GM12878 (cell line): Measurements from ENCODE around the gene PPP1R12B. TPM values are rescaled to one million over a fixed set of nuclear protein-coding genes. Genes with fewer than 3 reads are reported as not detected.

Experiments
- ATAC-seq: fragments of 200-7000 bp; cut with Tn5 transposase; 3 replicates; pipeline ENCODE4 v1.9.1; 2020; ENCODE audit warnings: mild to moderate bottlenecking, moderate library complexity
- BruUV-seq: library from RNA; stranded (reverse); fragments of 400-500 nt; replicated peaks from 2 replicates; lab custom pipeline; 2021; lab: Mats Ljungman, UMichigan
- CTCF ChIA-PET: fragments of 300-600 bp; sonication (Branson Sonifier 250); formaldehyde crosslinking; extraction: SDS; loops from one replicate; lab custom pipeline; 2021; ENCODE audit warnings: inconsistent platforms; lab: Yijun Ruan, JAX
- POLR2A ChIA-PET: fragments of 350-600 bp; formaldehyde crosslinking; extraction: SDS; loops from one replicate; lab custom pipeline; 2021; ENCODE audit warnings: inconsistent platforms; lab: Charles Lee
- RAD21 ChIA-PET: fragments of 300-600 bp; sonication (Branson Sonifier 250); formaldehyde crosslinking; loops from one replicate; lab custom pipeline; 2023; ENCODE audit warnings: antibody characterized with exemption; ENCODE audit not compliant: unreplicated experiment; lab: Charles Lee
- SMC1A ChIA-PET: fragments of 300-600 bp; sonication (Branson Sonifier 250); formaldehyde crosslinking; loops from one replicate; lab custom pipeline; 2023; ENCODE audit not compliant: unreplicated experiment, uncharacterized antibody; lab: Charles Lee
- DNase-seq: peaks from one replicate; pipeline ENCODE4 v3.0.0-alpha.2; 2011; ENCODE audit warnings: low read depth, low spot score
- FAIRE-seq: peaks from 3 replicates; lab custom pipeline; 2011; peaks lifted over from hg19 to GRCh38; lab: Jason Lieb, UNC
- H2AFZ ChIP-seq: 2 replicates; pipeline ENCODE4 v1.6.0; 2011; ENCODE audit warnings: low read depth, low read length, control low read depth; ENCODE audit not compliant: control insufficient read depth
- H3K27ac ChIP-seq: 2 replicates; pipeline ENCODE4 v1.5.1; 2011; ENCODE audit warnings: control low read depth; ENCODE audit not compliant: control insufficient read depth, insufficient read depth
- H3K27me3 ChIP-seq, 2 experiments: replicated peaks in 1 of 2; 2 replicates each; pipeline versions ENCODE4 v1.6.0 to v1.6.1; 2011; ENCODE audit warnings: low read length in 1 of 2; ENCODE audit not compliant: control insufficient read depth in 2 of 2, insufficient read depth in 2 of 2
- H3K36me3 ChIP-seq, 2 experiments: 2 replicates each; pipeline ENCODE4 v1.5.1; 2011; ENCODE audit warnings: low read length in 1 of 2; ENCODE audit not compliant: control insufficient read depth in 2 of 2, insufficient read depth in 2 of 2
- H3K4me1 ChIP-seq: 2 replicates; pipeline ENCODE4 v1.6.1; 2011; ENCODE audit warnings: mild to moderate bottlenecking, low read length, moderate library complexity, mixed read lengths; ENCODE audit not compliant: control insufficient read depth, insufficient read depth
- H3K4me2 ChIP-seq: 2 replicates; pipeline ENCODE4 v1.6.0; 2011; ENCODE audit warnings: control low read depth; ENCODE audit not compliant: control insufficient read depth, insufficient read depth
- H3K4me3 ChIP-seq: fragments of 200-600 bp; sonication (generic); 2 replicates; pipeline ENCODE4 v1.5.1; 2016
- H3K79me2 ChIP-seq: 2 replicates; pipeline ENCODE4 v1.6.0; 2011; ENCODE audit warnings: low read length; ENCODE audit not compliant: control insufficient read depth, insufficient read depth
- H3K9ac ChIP-seq: 2 replicates; pipeline ENCODE4 v1.8.0; 2011; ENCODE audit warnings: low read length, control low read depth, mixed read lengths; ENCODE audit not compliant: control insufficient read depth, insufficient read depth
- H3K9me3 ChIP-seq: replicated peaks from 3 replicates; pipeline ENCODE4 v1.5.1; 2011; ENCODE audit warnings: mild to moderate bottlenecking, low read length; ENCODE audit not compliant: control insufficient read depth, insufficient read depth
- H4K20me1 ChIP-seq: 2 replicates; pipeline ENCODE4 v1.6.0; 2011; ENCODE audit not compliant: control insufficient read depth, insufficient read depth
- ATF7 ChIP-seq: fragments of 450-650 bp; IDR thresholded peaks from 2 replicates; pipeline ENCODE4 v1.6.1; 2016; ENCODE audit warnings: low read depth, mild to moderate bottlenecking
- BACH1 ChIP-seq: fragments of 450-650 bp; IDR thresholded peaks from 2 replicates; pipeline ENCODE4 v1.6.1; 2017; ENCODE audit warnings: mild to moderate bottlenecking, borderline replicate concordance
- ESRRA ChIP-seq: IDR thresholded peaks from 2 replicates; pipeline ENCODE4 v1.6.1; 2012; ENCODE audit warnings: mild to moderate bottlenecking, low read length, improper control_type of control experiment
- EZH2 ChIP-seq: IDR thresholded peaks from 2 replicates; pipeline ENCODE4 v1.6.1; 2012; ENCODE audit warnings: low read depth, mild to moderate bottlenecking, control low read depth, inconsistent platforms, low read length, borderline replicate concordance; ENCODE audit not compliant: control insufficient read depth
- HSF1 ChIP-seq: fragments of 150-350 bp; IDR thresholded peaks from 2 replicates; pipeline ENCODE4 v1.6.1; 2014; ENCODE audit warnings: mild to moderate bottlenecking, low read depth, low read length
- MEF2A ChIP-seq: IDR thresholded peaks from 2 replicates; pipeline ENCODE4 v1.6.1; 2011; ENCODE audit warnings: low read depth, mild to moderate bottlenecking, low read length, moderate library complexity; ENCODE audit not compliant: insufficient read depth
- MLLT1 ChIP-seq: fragments of 450-650 bp; IDR thresholded peaks from 2 replicates; pipeline ENCODE4 v1.6.1; 2016; ENCODE audit warnings: mild to moderate bottlenecking
- MTA2 ChIP-seq: fragments of 450-650 bp; IDR thresholded peaks from 2 replicates; pipeline ENCODE4 v1.6.1; 2016; ENCODE audit warnings: low read depth, mild to moderate bottlenecking, moderate library complexity
- NBN ChIP-seq: fragments of 450-650 bp; IDR thresholded peaks from 2 replicates; pipeline ENCODE4 v1.6.1; 2016
- NFXL1 ChIP-seq: fragments of 450-650 bp; IDR thresholded peaks from 2 replicates; pipeline ENCODE4 v1.6.1; 2017; ENCODE audit warnings: antibody characterized with exemption, mild to moderate bottlenecking, borderline replicate concordance
- PML ChIP-seq: IDR thresholded peaks from 2 replicates; pipeline ENCODE4 v1.6.1; 2012; ENCODE audit warnings: low read length, inconsistent platforms
- POLR2AphosphoS5 ChIP-seq: IDR thresholded peaks from 2 replicates; pipeline ENCODE4 v1.6.1; 2011; ENCODE audit warnings: mild to moderate bottlenecking, low read length, inconsistent platforms
- RAD21 ChIP-seq: IDR thresholded peaks from 2 replicates; pipeline ENCODE4 v1.6.1; 2011; ENCODE audit warnings: mild to moderate bottlenecking, low read depth, low read length, moderate library complexity; ENCODE audit not compliant: insufficient read depth
- RELB ChIP-seq: fragments of 450-650 bp; IDR thresholded peaks from 2 replicates; pipeline ENCODE4 v1.6.1; 2017; ENCODE audit warnings: low read depth, mild to moderate bottlenecking, moderate library complexity
- SMAD1 ChIP-seq: fragments of 450-650 bp; IDR thresholded peaks from 2 replicates; pipeline ENCODE4 v1.6.1; 2018; ENCODE audit warnings: mild to moderate bottlenecking, low read depth; ENCODE audit not compliant: partially characterized antibody
- SP1 ChIP-seq: IDR thresholded peaks from one replicate; pipeline ENCODE4 v1.6.1; 2011; ENCODE audit warnings: low read depth, low read length
- STAT1 ChIP-seq: fragments of 450-650 bp; conservative IDR thresholded peaks from 2 replicates; pipeline ENCODE4 v1.6.1; 2014; ENCODE audit warnings: antibody characterized with exemption, mild to moderate bottlenecking
- USF2 ChIP-seq: IDR thresholded peaks from 2 replicates; pipeline ENCODE4 v1.6.1; 2011; ENCODE audit warnings: low read depth, low read length, improper control_type of control experiment, borderline replicate concordance
- YY1 ChIP-seq: IDR thresholded peaks from 2 replicates; pipeline ENCODE4 v1.6.1; 2011; ENCODE audit warnings: low read depth, mild to moderate bottlenecking, low read length
- WGBS: methylation state at CpG from one replicate; pipeline ENCODE4 v1.1.6; 2016; ENCODE audit warnings: low lambda C conversion rate; ENCODE audit not compliant: insufficient replicate concordance, insufficient coverage; ENCODE audit errors: missing lambda C conversion rate; 5-methylcytosine and 5-hydroxymethylcytosine counted together
- in situ Hi-C: fragments of 300-500 bp; cut with MboI; formaldehyde crosslinking; loops from 9 replicates; pipeline ENCODE4 v1.14.3; 2018; ENCODE audit warnings: mixed read lengths
- intact Hi-C: fragments of 100-400 bp; cut with micrococcal nuclease; formaldehyde crosslinking; loops from one replicate; pipeline ENCODE4 v1.14.2; 2022; ENCODE audit not compliant: unreplicated experiment
- polyA plus RNA-seq, 11 experiments: library from polyadenylated mRNA; depleted of rRNA in 4 of 11; unstranded in 6 of 11; stranded (reverse) in 5 of 11; fragments of >200 nt; fragmentation: Nextera tagmentation in 4 of 11; fragmentation: Illumina TruSeq in 1 of 11; extraction: Ambion mirVana in 4 of 11; extraction: Trizol in 1 of 11; gene quantifications; 1 replicate in 1 of 11; 2 replicates in 10 of 11; pipeline versions ENCODE4 v1.2.1 to v1.2.3, GENCODE V29; 2011 to 2016; ENCODE audit warnings: inconsistent platforms in 2 of 11, missing spikeins in 2 of 11, low read depth in 1 of 11
- total RNA-seq, 4 experiments: library from RNA; depleted of rRNA in 3 of 4; stranded (reverse); fragments of >200 nt in 3 of 4; fragmentation: Illumina TruSeq in 1 of 4; extraction: Trizol in 1 of 4; gene quantifications; 2 replicates each; pipeline versions ENCODE4 v1.2.1 to v1.2.3, GENCODE V29; 2013 to 2021

PPP1R12B gene
- total and polyA plus RNA-seq, 10 of the 15 experiments (the other 5 are each of a cell fraction or from before 2014, with no cell fraction given): 0.29 to 9.4 (median 4.7) TPM

GRCh38 chr1:202343652-202344349, 4.7 kb upstream of the PPP1R12B start:
- RAD21 ChIA-PET: interaction anchor here (0.9 to 2.0 kb wide), 5 partner anchors 116 to 376 kb away, joined by 4 to 6 read pairs (median 4); no protein-coding TSS in a partner anchor
- Histone ChIP-seq H3K4me2 (peak overlapping the region; percentile 44), H3K9me3 (no peaks in the 10 kb centered on the region), H4K20me1 (no peaks in the 10 kb centered on the region), H3K36me3 (no peaks in the 10 kb centered on the region), H3K9ac (no peak overlapping the region; the same call in 1 of the 2 replicates), H3K79me2 (peaks cover 24% of the 10 kb centered on the region), H3K27me3 (no peaks in the 10 kb centered on the region), H3K27ac (no peak overlapping the region), H3K4me1 (peaks cover 6% of the 10 kb centered on the region; the same call in 1 of the 2 replicates), H2AFZ (peak overlapping the region; percentile 81), H3K4me3 (0 out of 2 replicates have a peak overlapping the region, but pooled peaks have one; percentile 4)
- DNase-seq (no peak), ATAC-seq (no peak), FAIRE-seq (no peak)
- POLR2A ChIA-PET: no interaction called here
- 49% methylated on average over 4 of the region's 4 CpGs for WGBS
- CTCF ChIA-PET: interaction anchor here (0.6 to 5.4 kb wide), 25 partner anchors 9 to 375 kb away, joined by 3 to 48 read pairs (median 5); partner anchors contain the start of gene LGR6
- intact Hi-C loops: loop anchor here (1.0 to 10.0 kb wide), 3 partner anchors 101 to 376 kb away; no protein-coding TSS in a partner anchor
- SMC1A ChIA-PET: interaction anchor here (0.6 to 1.4 kb wide), 10 partner anchors 110 to 376 kb away, joined by 3 to 7 read pairs (median 3); no protein-coding TSS in a partner anchor
- BruUV-seq: no TSS peak
- in situ Hi-C loops: no loop called here
- TF ChIP-seq YY1 (no peak), NFXL1 (no peak), ESRRA (no peak), POLR2AphosphoS5 (no peak), BACH1 (no peak), SMAD1 (peak; percentile 28), MTA2 (0 out of 2 replicates have a peak, but pooled peaks have one; percentile 25), NBN (peak; percentile 75), ATF7 (no peak), RAD21 (peak; percentile 78), USF2 (no peak), STAT1 (no peak), SP1 (no peak), MLLT1 (0 out of 2 replicates have a peak, but pooled peaks have one; percentile 31), HSF1 (no peak), MEF2A (no peak), RELB (0 out of 2 replicates have a peak, but pooled peaks have one; percentile 25), EZH2 (no peak), PML (no peak)
